ENCODE data around the gene THSD7B.

- TF ChIP-seq POLR2A (IDR thresholded peaks at IDR 0.05; ENCODE audit: low read length) (no peak), GATA1 (IDR thresholded peaks at IDR 0.05; ENCODE audit: low read depth, low read length) (no peak)
Observed at GRCh38 chr2:137298377-137298776, 533.0 kb downstream of the THSD7B start.

All from erythroblast (primary cell).